MCF 10A (cell line): ENCODE results near the gene KTI12. TPM values are rescaled to one million over a fixed set of nuclear protein-coding genes. Genes with fewer than 3 reads are reported as not detected.
A peak's percentile ranks its signal among the peaks of the same experiment; 100 is the strongest.

ENCODE experiments used
- BruUV-seq: library from RNA; stranded (reverse); fragments of 400-500 nt; replicated peaks from 2 replicates; lab custom pipeline; 2021; lab: Mats Ljungman, UMichigan
- CTCF ChIA-PET: fragments of 300-600 bp; sonication (Branson Sonifier 250); formaldehyde crosslinking; extraction: SDS; loops from one replicate; lab custom pipeline; 2021; ENCODE audit warnings: antibody characterized with exemption, inconsistent platforms; lab: Yijun Ruan, JAX
- POLR2A ChIA-PET: fragments of 300-600, 350-650 bp; sonication (Branson Sonifier 250); formaldehyde crosslinking; extraction: SDS; loops from one replicate; lab custom pipeline; 2020; ENCODE audit warnings: antibody characterized with exemption, inconsistent platforms; lab: Yijun Ruan, JAX
- DNase-seq: peaks from one replicate; pipeline ENCODE4 v3.0.0-alpha.2; 2018; ENCODE audit not compliant: unreplicated experiment
- H3K27ac Mint-ChIP-seq: one replicate; pipeline ENCODE4 v1.8.0; 2022; ENCODE audit warnings: mild to moderate bottlenecking, low read depth, mixed read lengths; ENCODE audit not compliant: unreplicated experiment
- H3K27me3 Mint-ChIP-seq: one replicate; pipeline ENCODE4 v1.8.0; 2022; ENCODE audit warnings: mixed read lengths; ENCODE audit not compliant: insufficient read depth, unreplicated experiment
- H3K36me3 Mint-ChIP-seq: one replicate; pipeline ENCODE4 v1.8.0; 2022; ENCODE audit warnings: mild to moderate bottlenecking, moderate library complexity, mixed read lengths; ENCODE audit not compliant: insufficient read depth, unreplicated experiment
- H3K4me1 Mint-ChIP-seq: one replicate; pipeline ENCODE4 v1.8.0; 2022; ENCODE audit warnings: mixed read lengths; ENCODE audit not compliant: insufficient read depth, unreplicated experiment
- H3K4me3 Mint-ChIP-seq: one replicate; pipeline ENCODE4 v1.8.0; 2022; ENCODE audit warnings: mild to moderate bottlenecking, moderate library complexity, mixed read lengths; ENCODE audit not compliant: unreplicated experiment
- H3K9me3 Mint-ChIP-seq: one replicate; pipeline ENCODE4 v1.8.0; 2022; ENCODE audit warnings: mixed read lengths; ENCODE audit not compliant: unreplicated experiment
- CTCF ChIP-seq: fragments of 200-600 bp; IDR thresholded peaks from one replicate; pipeline ENCODE4 v1.8.0; 2022; ENCODE audit warnings: antibody characterized with exemption, mild to moderate bottlenecking; ENCODE audit not compliant: unreplicated experiment
- intact Hi-C: fragments of 100-400 bp; cut with micrococcal nuclease; formaldehyde crosslinking; loops from 2 replicates; pipeline ENCODE4 v1.14.1; 2022
- total RNA-seq: library from RNA; stranded (reverse); gene quantifications from 2 replicates; pipeline ENCODE4 v1.2.3, GENCODE V29; 2022

The KTI12 gene
- total RNA-seq, 1 experiment from 2014 or later: 7.0 TPM

GRCh38 chr1:52002038-52002917 is 31.3 kb downstream of the KTI12 start:
- intact Hi-C loops: loop anchor here (1.0 kb wide), 2 partner anchors 105 to 375 kb away; no protein-coding TSS in a partner anchor
- no peak overlapping the region for H3K4me3 Mint-ChIP-seq
- TF ChIP-seq CTCF: peak; percentile 90
- H3K27me3 Mint-ChIP-seq: no peaks in the 10 kb centered on the region
- BruUV-seq: no TSS peak
- no peak overlapping the region for H3K27ac Mint-ChIP-seq
- H3K4me1 Mint-ChIP-seq: no peaks in the 10 kb centered on the region
- peak; percentile 89 for DNase-seq
- ChIA-PET POLR2A (interaction anchor here (1.2 kb wide), 1 partner anchor 105 kb away, joined by 4 read pairs; no protein-coding TSS in a partner anchor), CTCF (interaction anchor here (0.5 to 2.2 kb wide), 8 partner anchors 21 to 375 kb away, joined by 3 to 41 read pairs (median 4); no protein-coding TSS in a partner anchor)
- H3K36me3 Mint-ChIP-seq: no peaks in the 10 kb centered on the region
- H3K9me3 Mint-ChIP-seq: no peaks in the 10 kb centered on the region

- POLR2A ChIA-PET: interaction anchor here (1.2 kb wide), 1 partner anchor 14 kb away, joined by 4 read pairs; no protein-coding TSS in a partner anchor
- Mint-ChIP-seq H3K4me3 (no peak overlapping the region), H3K4me1 (no peaks in the 10 kb centered on the region), H3K27ac (no peak overlapping the region), H3K9me3 (no peaks in the 10 kb centered on the region), H3K36me3 (no peaks in the 10 kb centered on the region), H3K27me3 (no peaks in the 10 kb centered on the region)
- CTCF ChIA-PET: interaction anchor here (0.8 to 2.4 kb wide), 3 partner anchors 99 to 230 kb away, joined by 3 to 24 read pairs (median 5); no protein-coding TSS in a partner anchor
- intact Hi-C loops: no loop called here
- TF ChIP-seq CTCF: no peak
- DNase-seq: no peak
- no TSS peak for BruUV-seq
Measured at GRCh38 chr1:51998701-51999100, 34.9 kb downstream of the KTI12 start.

- no peak for TF ChIP-seq CTCF
- ChIA-PET CTCF (interaction anchor here (0.8 to 2.4 kb wide), 3 partner anchors 99 to 229 kb away, joined by 3 to 24 read pairs (median 5); no protein-coding TSS in a partner anchor), POLR2A (interaction anchor here (1.2 kb wide), 1 partner anchor 13 kb away, joined by 4 read pairs; no protein-coding TSS in a partner anchor)
- peaks cover 2% of the 10 kb centered on the region for H3K27me3 Mint-ChIP-seq
- H3K4me3 Mint-ChIP-seq: no peak overlapping the region
- H3K27ac Mint-ChIP-seq: no peak overlapping the region
- no peak for DNase-seq
- intact Hi-C loops: no loop called here
- H3K36me3 Mint-ChIP-seq: no peaks in the 10 kb centered on the region
- no peaks in the 10 kb centered on the region for H3K9me3 Mint-ChIP-seq
- BruUV-seq: no TSS peak
- no peaks in the 10 kb centered on the region for H3K4me1 Mint-ChIP-seq
Measured at GRCh38 chr1:51997974-51998382, 35.6 kb downstream of the KTI12 start.

- Mint-ChIP-seq H3K27ac (no peak within 1 kb of the TSS), H3K4me3 (no peak within 1 kb of the TSS), H3K9me3 (no peaks in the 10 kb centered on the region), H3K27me3 (peaks cover 49% of the 10 kb centered on the region), H3K4me1 (no peaks in the 10 kb centered on the region), H3K36me3 (no peaks in the 10 kb centered on the region)
- POLR2A ChIA-PET: no interaction called here
- DNase-seq: no peak
- no peak for TF ChIP-seq CTCF
- CTCF ChIA-PET: no interaction called here
- no TSS peak for BruUV-seq
- intact Hi-C loops: no loop called here
Measured at GRCh38 chr1:51990478-51990965, 43.1 kb downstream of the KTI12 start, which contains the start of gene RAB3B. TSS of gene RAB3B (minus strand) at chr1:51990700. CDS start at chr1:51977117, 13,583 bp downstream.
